ENCODE results near the gene NRSN2. TPM values are rescaled to one million over a fixed set of nuclear protein-coding genes. Genes with fewer than 3 reads are reported as not detected.

Gene NRSN2, protein sequence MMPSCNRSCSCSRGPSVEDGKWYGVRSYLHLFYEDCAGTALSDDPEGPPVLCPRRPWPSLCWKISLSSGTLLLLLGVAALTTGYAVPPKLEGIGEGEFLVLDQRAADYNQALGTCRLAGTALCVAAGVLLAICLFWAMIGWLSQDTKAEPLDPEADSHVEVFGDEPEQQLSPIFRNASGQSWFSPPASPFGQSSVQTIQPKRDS
- 1 to 10 TPM; 4.7 to 9.8 (median 8.2) TPM for polyA plus RNA-seq (ENCODE audit: low read depth in 6 of 6)

DNA sequence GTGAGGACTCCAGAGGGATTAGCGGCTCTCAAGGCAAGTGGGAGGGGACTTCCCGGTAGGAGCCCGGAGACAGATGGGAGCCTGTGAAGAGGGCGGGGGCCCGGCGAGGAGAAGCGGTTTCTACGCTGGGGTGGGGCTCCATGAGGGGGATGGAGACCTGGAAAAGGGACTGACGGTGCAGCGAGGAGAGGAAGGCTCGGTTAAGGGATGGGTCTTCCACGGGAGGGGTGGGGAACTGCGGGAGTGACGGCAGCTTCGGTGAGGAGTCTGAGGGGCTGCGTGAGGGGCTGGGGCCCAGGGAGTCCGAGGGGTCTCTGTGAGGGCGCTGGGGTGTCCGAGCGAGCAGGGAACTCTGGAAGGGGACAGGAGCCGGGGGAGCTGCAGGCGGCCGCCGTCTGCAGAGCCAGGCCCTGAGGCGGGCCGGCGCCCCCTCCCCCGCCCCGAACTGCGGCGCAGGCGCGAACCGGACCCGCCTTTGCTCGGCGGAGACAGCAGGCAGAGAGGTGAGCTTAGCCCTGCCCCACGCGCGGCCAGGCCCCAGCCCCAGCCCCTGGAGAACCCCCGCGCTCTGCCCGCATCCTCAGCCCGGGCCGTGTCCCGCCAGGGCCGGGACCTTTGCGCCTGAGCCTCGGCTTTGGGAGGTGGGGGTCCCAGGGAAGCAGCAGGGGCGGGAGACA, at the start of gene NRSN2:
Gene NRSN2, plus strand, starts transcription at position 472 of the 677 bp plus-strand sequence. CDS start 2,533 bp downstream, outside the sequence.
- Mint-ChIP-seq H3K4me3 (peak within 1 kb of the TSS; percentile 87 to 98 (median 94)), H3K9me3 (no peaks in the 10 kb centered on the region), H3K27me3 (no peaks in the 10 kb centered on the region), H3K36me3 (no peaks in the 10 kb centered on the region), H3K4me1 (peaks cover 16 to 25% (median 18%) of the 10 kb centered on the region in 3 donors), H3K27ac (peak within 1 kb of the TSS; percentile 63 to 90 (median 83))
- DNase-seq (peak; percentile 41), ATAC-seq (ENCODE audit: low read depth in 2 of 2) (peak; percentile 51 to 52)

DNA sequence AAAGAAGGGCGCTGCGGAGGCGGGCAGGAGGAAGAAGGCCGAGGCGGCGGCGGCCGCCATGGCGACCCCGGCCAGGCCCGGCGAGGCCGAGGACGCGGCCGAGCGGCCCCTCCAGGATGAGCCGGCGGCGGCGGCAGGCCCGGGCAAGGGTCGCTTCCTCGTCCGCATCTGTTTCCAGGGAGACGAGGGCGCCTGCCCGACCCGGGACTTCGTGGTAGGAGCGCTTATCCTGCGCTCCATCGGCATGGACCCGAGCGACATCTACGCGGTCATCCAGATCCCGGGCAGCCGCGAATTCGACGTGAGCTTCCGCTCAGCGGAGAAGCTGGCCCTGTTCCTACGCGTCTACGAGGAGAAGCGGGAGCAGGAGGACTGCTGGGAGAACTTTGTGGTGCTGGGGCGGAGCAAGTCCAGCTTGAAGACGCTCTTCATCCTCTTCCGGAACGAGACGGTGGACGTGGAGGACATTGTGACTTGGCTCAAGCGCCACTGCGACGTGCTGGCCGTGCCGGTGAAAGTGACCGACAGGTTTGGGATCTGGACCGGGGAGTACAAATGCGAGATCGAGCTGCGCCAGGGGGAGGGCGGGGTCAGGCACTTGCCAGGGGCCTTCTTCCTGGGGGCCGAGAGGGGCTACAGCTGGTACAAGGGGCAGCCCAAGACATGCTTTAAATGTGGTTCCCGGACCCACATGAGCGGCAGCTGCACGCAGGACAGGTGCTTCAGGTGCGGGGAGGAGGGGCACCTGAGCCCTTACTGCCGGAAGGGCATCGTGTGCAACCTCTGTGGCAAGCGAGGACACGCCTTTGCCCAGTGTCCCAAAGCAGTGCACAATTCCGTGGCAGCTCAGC, 48.8 kb upstream of the NRSN2 start:
- no peaks in the 10 kb centered on the region for H3K27me3 Mint-ChIP-seq
- ATAC-seq (ENCODE audit: low read depth in 2 of 2) (peak; percentile 22 to 29), DNase-seq (peak; percentile 38)
- peaks cover 5 to 9% of the 10 kb centered on the region in 2 donors for H3K36me3 Mint-ChIP-seq
- H3K27ac Mint-ChIP-seq = peak overlapping the region; percentile 78 to 99 (median 98)
- peaks cover 0 to 2% (median 0%) of the 10 kb centered on the region in 7 donors for H3K9me3 Mint-ChIP-seq
- H3K4me1 Mint-ChIP-seq = peaks cover 37 to 58% (median 57%) of the 10 kb centered on the region in 3 donors
- H3K4me3 Mint-ChIP-seq = peak overlapping the region; percentile 97 to 100 (median 100)

DNA sequence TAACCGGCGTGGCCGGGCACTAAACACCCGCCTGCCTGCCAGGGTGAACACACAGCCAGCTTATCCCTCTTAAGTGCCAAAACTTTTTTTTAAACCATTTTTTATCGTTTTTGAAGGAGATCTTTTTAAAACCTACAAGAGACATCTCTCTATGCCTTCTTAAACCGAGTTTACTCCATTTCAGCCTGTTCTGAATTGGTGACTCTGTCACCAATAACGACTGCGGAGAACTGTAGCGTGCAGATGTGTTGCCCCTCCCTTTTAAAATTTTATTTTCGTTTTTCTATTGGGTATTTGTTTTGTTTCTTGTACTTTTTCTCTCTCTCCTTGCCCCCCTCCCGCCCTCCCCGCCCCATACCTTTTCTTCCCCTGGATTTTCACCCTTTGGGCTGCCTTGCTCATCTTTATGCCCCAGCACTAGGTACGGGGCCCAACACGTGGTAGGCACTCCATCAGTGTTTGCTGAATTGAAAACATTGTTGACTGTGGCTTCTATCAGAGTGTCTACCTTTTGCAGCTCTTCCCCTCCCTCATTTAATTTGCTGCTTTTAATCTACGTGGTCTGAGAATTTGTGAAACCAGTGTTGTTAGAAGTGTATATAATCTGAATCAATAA, 48.0 kb upstream of the NRSN2 start:
- peak overlapping the region; percentile 97 to 100 (median 100) for H3K4me3 Mint-ChIP-seq
- peaks cover 7 to 9% of the 10 kb centered on the region in 2 donors for H3K36me3 Mint-ChIP-seq
- peak overlapping the region; percentile 78 to 99 (median 98) for H3K27ac Mint-ChIP-seq
- no peaks in the 10 kb centered on the region for H3K27me3 Mint-ChIP-seq
- ATAC-seq (ENCODE audit: low read depth in 2 of 2) (no peak), DNase-seq (no peak)
- H3K9me3 Mint-ChIP-seq = peaks cover 0 to 2% (median 0%) of the 10 kb centered on the region in 7 donors
- peaks cover 37 to 58% (median 57%) of the 10 kb centered on the region in 3 donors for H3K4me1 Mint-ChIP-seq

DNA sequence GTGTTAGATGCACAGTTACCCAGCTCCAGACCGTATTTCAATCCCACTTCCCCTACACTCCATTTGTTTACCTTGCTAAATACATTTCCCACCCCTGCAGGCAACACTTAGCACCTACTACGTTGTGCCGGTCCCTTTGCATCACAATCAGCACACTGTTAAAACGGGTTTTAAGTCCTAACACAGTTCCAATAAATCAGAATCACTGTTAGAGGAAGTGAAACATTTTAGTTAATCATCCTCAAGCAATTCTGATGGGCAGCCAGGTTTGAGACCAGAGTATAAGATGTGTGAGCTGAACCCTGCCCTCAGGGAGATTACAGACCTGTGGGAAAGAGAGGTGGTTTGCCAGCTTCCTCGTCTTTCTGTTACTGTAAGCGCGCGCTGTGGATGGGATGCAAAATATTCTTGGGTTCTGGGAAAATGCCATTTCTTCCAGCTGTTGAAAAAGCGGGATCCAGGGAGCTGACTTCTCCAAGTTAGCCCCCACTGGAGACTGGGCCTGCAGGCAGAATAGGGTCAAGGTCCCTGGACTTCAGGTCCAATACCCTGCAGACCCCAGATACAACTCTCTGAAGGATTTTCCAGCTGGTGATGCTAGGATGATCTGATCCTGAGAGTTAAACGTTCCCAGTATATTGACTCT, 46.4 kb upstream of the NRSN2 start:
- Mint-ChIP-seq H3K9me3 (peaks cover 0 to 2% (median 0%) of the 10 kb centered on the region in 7 donors), H3K4me3 (peak overlapping the region in 7 of 8 donors; percentile 67 to 100 (median 84)), H3K4me1 (peaks cover 37 to 58% (median 57%) of the 10 kb centered on the region in 3 donors), H3K27ac (peak overlapping the region in 2 of 6 donors; percentile 63 to 70), H3K36me3 (peaks cover 9% of the 10 kb centered on the region in 2 donors), H3K27me3 (no peaks in the 10 kb centered on the region)
- ATAC-seq (ENCODE audit: low read depth in 2 of 2) (no peak), DNase-seq (no peak)

DNA sequence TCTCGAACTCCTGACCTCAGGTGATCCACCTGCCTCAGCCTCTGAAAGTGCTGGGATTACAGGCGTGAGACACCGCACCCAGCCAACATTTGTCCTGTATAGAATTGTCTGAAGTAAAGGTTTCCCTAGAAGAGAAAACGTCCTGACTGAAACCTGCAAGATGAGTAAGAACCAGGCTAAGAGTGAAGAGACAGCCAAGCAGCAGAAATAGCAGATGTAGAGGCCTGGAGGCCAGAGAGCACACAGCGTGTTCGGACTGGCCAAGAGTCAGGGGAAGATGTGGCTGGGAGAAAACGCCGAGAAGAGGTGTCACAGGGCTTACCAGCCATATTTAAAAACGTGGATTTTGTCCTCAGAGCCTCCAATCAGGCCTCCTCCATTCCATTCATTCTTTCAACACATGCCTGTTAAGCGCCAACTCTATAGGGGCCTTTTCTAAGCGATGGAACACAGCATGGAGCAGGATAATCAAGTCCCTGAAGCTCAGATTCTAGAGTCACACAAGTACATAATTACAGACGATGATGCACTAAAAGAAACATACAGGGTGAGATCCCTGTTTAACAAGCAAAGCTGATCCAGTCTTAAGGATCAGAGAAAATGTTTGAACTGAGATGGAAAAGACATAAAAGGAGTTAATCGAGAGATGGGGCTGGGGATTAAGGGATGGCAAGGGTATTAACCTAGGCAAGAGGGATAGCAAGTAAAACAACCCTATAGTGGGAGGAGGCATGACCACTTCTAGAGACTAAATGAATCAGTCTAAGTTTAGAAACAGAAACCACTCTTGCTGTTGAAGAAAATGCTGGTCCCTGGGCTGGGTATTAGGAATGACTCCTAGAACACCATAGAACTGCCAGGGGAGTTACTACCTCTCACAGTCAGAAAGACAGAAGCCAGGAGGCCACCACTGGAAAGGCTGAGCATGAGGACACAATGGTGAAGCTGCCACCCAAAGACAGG, 44.7 kb upstream of the NRSN2 start:
- H3K27me3 Mint-ChIP-seq = no peaks in the 10 kb centered on the region
- H3K4me1 Mint-ChIP-seq = peaks cover 29 to 42% (median 41%) of the 10 kb centered on the region in 3 donors
- H3K27ac Mint-ChIP-seq = no peak overlapping the region
- H3K36me3 Mint-ChIP-seq = peaks cover 5 to 13% of the 10 kb centered on the region in 2 donors
- peak overlapping the region in 1 of 8 donors; percentile 37 for H3K4me3 Mint-ChIP-seq
- peaks cover 0 to 2% (median 0%) of the 10 kb centered on the region in 7 donors for H3K9me3 Mint-ChIP-seq
- DNase-seq = no peak
- no peak for ATAC-seq (ENCODE audit: low read depth in 2 of 2)

DNA sequence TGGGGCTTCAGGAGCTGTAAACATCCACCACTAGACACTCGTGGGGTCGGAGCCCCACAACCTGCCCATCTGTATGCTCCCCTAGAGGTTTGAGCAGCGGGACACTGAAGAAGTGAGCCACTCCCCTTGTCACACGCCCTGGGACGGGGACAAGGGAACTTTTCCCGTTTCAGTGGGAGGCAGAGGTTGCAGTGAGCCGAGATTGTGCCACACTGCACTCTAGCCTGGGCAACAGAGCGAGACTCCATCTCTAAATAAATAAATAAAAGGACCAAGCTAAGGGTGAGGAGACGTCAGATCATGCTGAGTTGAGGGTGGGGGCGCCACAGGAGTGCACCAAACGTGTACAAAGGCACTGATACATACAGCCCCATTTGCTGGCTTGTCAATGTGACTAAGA, 41.2 kb upstream of the NRSN2 start:
- Mint-ChIP-seq H3K9me3 (no peaks in the 10 kb centered on the region), H3K4me3 (no peak overlapping the region), H3K27ac (no peak overlapping the region), H3K27me3 (no peaks in the 10 kb centered on the region), H3K36me3 (peaks cover 0 to 8% of the 10 kb centered on the region in 2 donors), H3K4me1 (peaks cover 20 to 28% (median 27%) of the 10 kb centered on the region in 3 donors)
- no peak for DNase-seq
- ATAC-seq (ENCODE audit: low read depth in 2 of 2) = no peak

DNA sequence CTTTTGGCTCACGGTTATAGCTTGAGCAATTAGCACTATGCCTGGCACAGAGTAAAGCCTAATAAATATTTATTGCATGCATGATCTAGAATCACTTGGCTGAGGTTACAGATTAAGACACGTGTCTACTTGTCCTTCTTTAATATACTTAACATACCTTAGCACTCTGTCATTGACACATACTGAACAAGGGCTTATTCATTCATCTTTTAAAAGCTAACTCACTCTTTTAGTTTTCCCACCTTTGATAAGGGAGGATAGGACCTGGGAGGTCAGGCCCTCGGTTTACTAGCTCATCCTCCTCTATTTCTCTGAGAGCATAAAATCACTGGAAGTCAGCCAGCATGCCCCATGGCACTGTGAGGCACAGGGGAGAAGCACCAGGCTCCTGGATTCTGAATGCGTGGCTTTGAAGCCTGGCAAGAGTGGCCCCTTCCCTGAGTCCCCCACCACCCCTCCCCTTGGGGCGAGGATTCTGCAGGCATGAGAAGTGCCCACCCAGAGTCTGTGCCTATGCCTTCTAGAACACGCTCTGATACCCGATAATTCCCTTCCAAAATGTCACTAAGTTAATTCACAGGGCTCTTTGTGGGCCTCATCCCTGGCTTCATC, 38.4 kb upstream of the NRSN2 start:
- H3K27me3 Mint-ChIP-seq = no peaks in the 10 kb centered on the region
- DNase-seq (no peak), ATAC-seq (ENCODE audit: low read depth in 2 of 2) (no peak)
- H3K36me3 Mint-ChIP-seq = peaks cover 0 to 8% of the 10 kb centered on the region in 2 donors
- peak overlapping the region in 2 of 6 donors; percentile 39 to 83 for H3K27ac Mint-ChIP-seq
- no peak overlapping the region for H3K4me3 Mint-ChIP-seq
- H3K9me3 Mint-ChIP-seq = no peaks in the 10 kb centered on the region
- H3K4me1 Mint-ChIP-seq = peaks cover 15 to 23% (median 16%) of the 10 kb centered on the region in 3 donors

DNA sequence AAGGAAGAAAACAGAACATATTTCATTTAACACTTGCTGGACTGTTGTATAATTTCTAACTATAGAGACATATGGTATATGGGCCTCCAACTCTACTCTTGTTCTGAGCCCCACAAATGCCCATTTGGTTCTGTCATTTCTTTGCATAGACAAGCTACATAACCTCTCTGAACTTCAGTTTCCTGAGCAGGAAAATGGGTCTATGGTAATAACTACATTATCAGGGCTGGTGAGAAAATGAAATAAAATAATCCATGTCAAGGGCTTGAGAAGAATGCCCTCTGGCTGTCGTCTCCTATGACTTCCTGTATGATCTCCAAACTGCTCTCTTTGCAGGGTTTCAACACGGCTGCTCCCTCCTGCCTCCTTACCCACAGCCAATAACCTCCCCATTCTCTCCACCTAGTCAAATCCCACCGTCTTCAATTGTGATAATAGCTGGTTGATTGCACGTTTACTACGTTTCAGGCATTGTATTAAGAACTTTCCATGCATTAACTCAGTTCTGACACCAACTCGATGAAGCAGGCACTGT, 37.5 kb upstream of the NRSN2 start:
- Mint-ChIP-seq H3K4me1 (peaks cover 15 to 23% (median 16%) of the 10 kb centered on the region in 3 donors), H3K9me3 (no peaks in the 10 kb centered on the region), H3K4me3 (peak overlapping the region in 7 of 8 donors; percentile 37 to 94 (median 84)), H3K36me3 (peaks cover 0 to 4% of the 10 kb centered on the region in 2 donors), H3K27me3 (no peaks in the 10 kb centered on the region), H3K27ac (peak overlapping the region in 5 of 6 donors; percentile 1 to 87 (median 69))
- no peak for DNase-seq
- no peak for ATAC-seq (ENCODE audit: low read depth in 2 of 2)

DNA sequence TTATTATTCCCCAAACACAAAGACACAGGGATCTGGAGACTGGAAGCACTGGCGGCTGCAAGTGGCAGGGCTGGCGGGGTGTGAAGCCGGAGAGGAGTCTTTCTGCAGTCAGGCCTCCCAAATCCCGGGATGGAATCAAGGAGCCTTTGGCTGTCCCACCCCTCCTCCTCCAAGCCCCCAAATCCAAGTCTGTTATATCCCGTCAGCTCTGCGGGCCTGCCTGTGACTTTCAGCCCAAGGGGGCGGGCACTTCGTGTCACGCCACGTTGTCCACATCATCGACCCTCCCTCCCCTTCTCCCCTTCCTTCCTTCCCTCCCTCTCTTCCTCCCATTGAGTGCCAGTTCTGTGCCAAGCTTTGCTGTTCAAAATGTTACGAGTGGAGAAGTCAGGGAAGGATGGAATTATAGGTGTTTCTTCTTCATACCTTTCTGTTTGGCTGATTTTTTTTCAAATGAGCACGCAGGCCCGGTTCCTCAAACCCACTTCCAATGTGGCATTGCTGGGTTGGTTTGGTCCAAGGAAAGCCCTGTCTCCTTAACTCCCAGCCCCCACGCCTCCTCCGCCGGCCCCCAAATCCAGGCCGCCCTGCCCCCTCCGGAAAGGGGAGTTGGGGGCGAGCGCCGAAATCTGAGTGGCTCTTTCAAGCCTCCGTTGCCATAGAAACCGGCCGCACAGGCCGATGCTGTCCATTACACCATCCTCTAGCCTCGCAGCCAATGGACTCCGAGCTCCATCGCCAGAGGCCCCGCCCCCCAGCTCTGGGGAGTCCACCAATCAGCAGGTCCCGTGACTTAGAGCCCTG, 36.9 kb upstream of the NRSN2 start:
- Mint-ChIP-seq H3K36me3 (peaks cover 0 to 4% of the 10 kb centered on the region in 2 donors), H3K9me3 (no peaks in the 10 kb centered on the region), H3K27ac (peak overlapping the region; percentile 77 to 93 (median 89)), H3K27me3 (no peaks in the 10 kb centered on the region), H3K4me1 (peaks cover 15 to 23% (median 16%) of the 10 kb centered on the region in 3 donors), H3K4me3 (peak overlapping the region; percentile 78 to 94 (median 90))
- DNase-seq = peak; percentile 83
- peak; percentile 100 for ATAC-seq (ENCODE audit: low read depth in 2 of 2)

DNA sequence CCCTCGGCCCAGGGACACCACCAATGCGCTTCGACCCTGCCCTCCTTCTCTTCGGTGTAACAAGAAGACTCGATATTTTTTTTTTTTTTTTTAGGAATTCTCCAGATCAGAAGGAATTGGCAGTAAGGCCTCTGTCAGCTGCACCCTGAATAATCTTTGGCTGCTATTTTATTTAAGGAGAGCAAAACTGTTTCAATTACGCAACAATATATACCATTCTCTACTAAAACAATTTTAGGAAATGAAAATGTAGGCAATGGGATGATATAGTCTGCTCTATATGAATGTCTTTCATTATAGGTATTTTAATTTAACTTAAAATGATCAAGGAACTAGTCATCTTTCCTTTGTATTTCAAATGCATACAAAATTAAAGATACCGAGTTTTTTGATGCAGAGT, 36.3 kb upstream of the NRSN2 start:
- Mint-ChIP-seq H3K4me1 (peaks cover 15 to 23% (median 16%) of the 10 kb centered on the region in 3 donors), H3K27ac (peak overlapping the region in 4 of 6 donors; percentile 77 to 93 (median 88)), H3K36me3 (peaks cover 0 to 4% of the 10 kb centered on the region in 2 donors), H3K4me3 (peak overlapping the region; percentile 78 to 94 (median 90)), H3K27me3 (no peaks in the 10 kb centered on the region), H3K9me3 (no peaks in the 10 kb centered on the region)
- ATAC-seq (ENCODE audit: low read depth in 2 of 2) (peak in 1 of 2 donors; percentile 6), DNase-seq (no peak)
